ENCODE data around the gene PLCG1. TPM values are rescaled to one million over a fixed set of nuclear protein-coding genes. Genes with fewer than 3 reads are reported as not detected.

Gene PLCG1
- total and polyA plus RNA-seq, 9 of the 15 experiments (the other 6 are each of a cell fraction or from before 2014, with no cell fraction given): 1.7 to 67.0 (median 34.8) TPM

DNA sequence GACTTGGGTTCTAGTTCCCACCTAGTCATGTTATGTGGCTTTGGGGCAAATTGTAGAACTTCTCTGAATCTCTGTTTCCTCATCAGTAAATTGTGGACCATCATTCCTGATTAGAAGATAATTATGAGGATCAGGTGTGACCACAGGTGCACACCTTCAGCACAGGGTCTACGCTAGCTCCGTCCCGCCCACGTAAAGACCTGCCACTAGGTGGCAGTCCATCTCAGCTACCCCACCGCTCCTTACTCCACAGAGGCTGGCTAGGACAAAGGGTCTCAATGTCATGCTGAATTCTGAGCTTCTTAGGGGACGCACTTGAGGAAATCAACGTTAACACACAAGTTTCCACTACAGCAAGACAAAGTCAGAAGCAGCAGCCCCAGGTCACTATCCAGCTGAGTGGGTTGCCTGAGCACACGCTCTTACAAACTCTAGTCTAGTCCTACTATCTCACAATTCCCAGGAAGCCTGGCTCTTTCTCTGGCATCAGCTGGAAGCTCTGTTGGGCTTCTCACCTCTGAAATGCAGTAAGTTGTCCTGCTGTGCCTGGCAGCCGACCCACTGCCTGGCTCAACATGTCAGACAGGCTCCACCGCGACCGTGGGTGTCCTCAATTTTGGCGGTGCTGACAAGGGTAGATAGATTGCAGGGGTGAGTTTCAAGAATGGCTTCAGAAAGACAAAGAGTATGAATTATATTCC lies 2.0 kb upstream of the PLCG1 start:
- Histone ChIP-seq H3K27ac (ENCODE audit: extremely low read depth, low read depth, low read length) (no peak overlapping the region), H3K4me3 (no peak overlapping the region), H4K20me1 (replicated peaks; ENCODE audit: control insufficient read depth, insufficient read depth, low read length) (no peaks in the 10 kb centered on the region; the same call in 1 of the 2 replicates), H3K79me2 (ENCODE audit: control insufficient read depth, insufficient read depth, low read length) (peaks cover 28% of the 10 kb centered on the region), H3K9me1 (ENCODE audit: control insufficient read depth, insufficient read depth, low read length) (no peaks in the 10 kb centered on the region), H3K9ac (ENCODE audit: insufficient read depth in 1 of 2, low read depth in 2 of 2, low read length in 2 of 2) (no peak overlapping the region), H2AFZ (ENCODE audit: low read depth, low read length) (peak overlapping the region; percentile 50; the same call in 1 of the 2 replicates), H3K36me3 (ENCODE audit: control insufficient read depth, insufficient read depth, low read length) (peaks cover 7% of the 10 kb centered on the region; the same call in 1 of the 3 replicates), H3K27me3 (ENCODE audit: control insufficient read depth in 2 of 2, insufficient read depth in 2 of 2, low read length in 2 of 2) (no peaks in the 10 kb centered on the region), H3K4me2 (ENCODE audit: insufficient read depth, low read length) (no peak overlapping the region), H3K9me3 (replicated peaks; ENCODE audit: control insufficient read depth, insufficient read depth, low read depth, low read length) (no peaks in the 10 kb centered on the region), H3K4me1 (replicated peaks in 1 of 2; ENCODE audit: control insufficient read depth in 2 of 2, insufficient read depth in 2 of 2, low read length in 2 of 2) (peaks cover 25 to 36% of the 10 kb centered on the region in 2 experiments; a peak in 4 of 5 replicates)
- peak; percentile 63 for ATAC-seq
- in situ Hi-C loops (cut with MboI): no loop called here
- FAIRE-seq: peak; percentile 91
- POLR2A ChIA-PET: interaction anchor here (0.6 to 1.7 kb wide), 4 partner anchors 14 to 914 kb away, joined by 3 to 7 read pairs (median 3); no protein-coding TSS in a partner anchor
- 43% methylated on average over 13 of the region's 13 CpGs for WGBS (ENCODE audit: insufficient coverage, low coverage, missing lambda C conversion rate)
- no TSS peak for BruUV-seq (replicated peaks)
- CTCF ChIA-PET (ENCODE audit: low intra/inter-chr PET ratio): interaction anchor here (0.6 kb wide), 1 partner anchor 97 kb away, joined by 3 read pairs; no protein-coding TSS in a partner anchor
- intact Hi-C loops (cut with micrococcal nuclease): loop anchor here (2.0 kb wide), 1 partner anchor 97 kb away; no protein-coding TSS in a partner anchor
- peak; percentile 64 to 80 (median 68) for DNase-seq (ENCODE audit: extremely low read depth in 1 of 4, low spot score in 3 of 4)
- TF ChIP-seq, protein P1, sequence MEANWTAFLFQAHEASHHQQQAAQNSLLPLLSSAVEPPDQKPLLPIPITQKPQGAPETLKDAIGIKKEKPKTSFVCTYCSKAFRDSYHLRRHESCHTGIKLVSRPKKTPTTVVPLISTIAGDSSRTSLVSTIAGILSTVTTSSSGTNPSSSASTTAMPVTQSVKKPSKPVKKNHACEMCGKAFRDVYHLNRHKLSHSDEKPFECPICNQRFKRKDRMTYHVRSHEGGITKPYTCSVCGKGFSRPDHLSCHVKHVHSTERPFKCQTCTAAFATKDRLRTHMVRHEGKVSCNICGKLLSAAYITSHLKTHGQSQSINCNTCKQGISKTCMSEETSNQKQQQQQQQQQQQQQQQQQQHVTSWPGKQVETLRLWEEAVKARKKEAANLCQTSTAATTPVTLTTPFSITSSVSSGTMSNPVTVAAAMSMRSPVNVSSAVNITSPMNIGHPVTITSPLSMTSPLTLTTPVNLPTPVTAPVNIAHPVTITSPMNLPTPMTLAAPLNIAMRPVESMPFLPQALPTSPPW (CRISPR knock-in tag; IDR thresholded peaks at IDR 0.05): no peak
- TF ChIP-seq RAD21 (CRISPR knock-in tag; conservative IDR thresholded peaks at IDR 0.05 in 1 of 2, IDR thresholded peaks at IDR 0.05 in 1 of 2) (peak; percentile 42 to 82), NR2C1 (IDR thresholded peaks at IDR 0.05) (no peak), NR2C1 (tag; IDR thresholded peaks at IDR 0.05) (no peak), POLR2G (IDR thresholded peaks at IDR 0.05; ENCODE audit: low read depth, low read length) (no peak), ZKSCAN3 (CRISPR knock-in tag; IDR thresholded peaks at IDR 0.05) (no peak), ASH1L (IDR thresholded peaks at IDR 0.05; ENCODE audit: borderline replicate concordance, low read depth, partially characterized antibody) (no peak), ZNF282 (CRISPR knock-in tag; IDR thresholded peaks at IDR 0.05) (no peak), DDX20 (tag; IDR thresholded peaks at IDR 0.05; ENCODE audit: low read depth) (no peak), CHCHD3 (CRISPR knock-in tag; IDR thresholded peaks at IDR 0.05) (no peak), ZNF707 (CRISPR knock-in tag; conservative IDR thresholded peaks at IDR 0.05) (no peak)
- TF ChIP-seq, protein P2, sequence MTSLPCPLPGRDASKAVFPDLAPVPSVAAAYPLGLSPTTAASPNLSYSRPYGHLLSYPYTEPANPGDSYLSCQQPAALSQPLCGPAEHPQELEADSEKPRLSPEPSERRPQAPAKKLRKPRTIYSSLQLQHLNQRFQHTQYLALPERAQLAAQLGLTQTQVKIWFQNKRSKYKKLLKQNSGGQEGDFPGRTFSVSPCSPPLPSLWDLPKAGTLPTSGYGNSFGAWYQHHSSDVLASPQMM (CRISPR knock-in tag; IDR thresholded peaks at IDR 0.05): no peak
- TF ChIP-seq, protein P3, sequence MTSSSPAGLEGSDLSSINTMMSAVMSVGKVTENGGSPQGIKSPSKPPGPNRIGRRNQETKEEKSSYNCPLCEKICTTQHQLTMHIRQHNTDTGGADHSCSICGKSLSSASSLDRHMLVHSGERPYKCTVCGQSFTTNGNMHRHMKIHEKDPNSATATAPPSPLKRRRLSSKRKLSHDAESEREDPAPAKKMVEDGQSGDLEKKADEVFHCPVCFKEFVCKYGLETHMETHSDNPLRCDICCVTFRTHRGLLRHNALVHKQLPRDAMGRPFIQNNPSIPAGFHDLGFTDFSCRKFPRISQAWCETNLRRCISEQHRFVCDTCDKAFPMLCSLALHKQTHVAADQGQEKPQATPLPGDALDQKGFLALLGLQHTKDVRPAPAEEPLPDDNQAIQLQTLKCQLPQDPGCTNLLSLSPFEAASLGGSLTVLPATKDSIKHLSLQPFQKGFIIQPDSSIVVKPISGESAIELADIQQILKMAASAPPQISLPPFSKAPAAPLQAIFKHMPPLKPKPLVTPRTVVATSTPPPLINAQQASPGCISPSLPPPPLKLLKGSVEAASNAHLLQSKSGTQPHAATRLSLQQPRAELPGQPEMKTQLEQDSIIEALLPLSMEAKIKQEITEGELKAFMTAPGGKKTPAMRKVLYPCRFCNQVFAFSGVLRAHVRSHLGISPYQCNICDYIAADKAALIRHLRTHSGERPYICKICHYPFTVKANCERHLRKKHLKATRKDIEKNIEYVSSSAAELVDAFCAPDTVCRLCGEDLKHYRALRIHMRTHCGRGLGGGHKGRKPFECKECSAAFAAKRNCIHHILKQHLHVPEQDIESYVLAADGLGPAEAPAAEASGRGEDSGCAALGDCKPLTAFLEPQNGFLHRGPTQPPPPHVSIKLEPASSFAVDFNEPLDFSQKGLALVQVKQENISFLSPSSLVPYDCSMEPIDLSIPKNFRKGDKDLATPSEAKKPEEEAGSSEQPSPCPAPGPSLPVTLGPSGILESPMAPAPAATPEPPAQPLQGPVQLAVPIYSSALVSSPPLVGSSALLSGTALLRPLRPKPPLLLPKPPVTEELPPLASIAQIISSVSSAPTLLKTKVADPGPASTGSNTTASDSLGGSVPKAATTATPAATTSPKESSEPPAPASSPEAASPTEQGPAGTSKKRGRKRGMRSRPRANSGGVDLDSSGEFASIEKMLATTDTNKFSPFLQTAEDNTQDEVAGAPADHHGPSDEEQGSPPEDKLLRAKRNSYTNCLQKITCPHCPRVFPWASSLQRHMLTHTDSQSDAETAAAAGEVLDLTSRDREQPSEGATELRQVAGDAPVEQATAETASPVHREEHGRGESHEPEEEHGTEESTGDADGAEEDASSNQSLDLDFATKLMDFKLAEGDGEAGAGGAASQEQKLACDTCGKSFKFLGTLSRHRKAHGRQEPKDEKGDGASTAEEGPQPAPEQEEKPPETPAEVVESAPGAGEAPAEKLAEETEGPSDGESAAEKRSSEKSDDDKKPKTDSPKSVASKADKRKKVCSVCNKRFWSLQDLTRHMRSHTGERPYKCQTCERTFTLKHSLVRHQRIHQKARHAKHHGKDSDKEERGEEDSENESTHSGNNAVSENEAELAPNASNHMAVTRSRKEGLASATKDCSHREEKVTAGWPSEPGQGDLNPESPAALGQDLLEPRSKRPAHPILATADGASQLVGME (CRISPR knock-in tag; IDR thresholded peaks at IDR 0.05): no peak
